OCI-LY7 (cell line): ENCODE results near the gene MROH7.

Experiments used
- CTCF ChIP-seq: fragments of 200-600 bp; sonication (generic); conservative IDR thresholded peaks from 2 replicates; pipeline ENCODE4 v1.5.1; 2014; ENCODE audit warnings: mild to moderate bottlenecking, antibody characterized with exemption, low read length, moderate library complexity, mixed read lengths
- EZH2phosphoT487 ChIP-seq: fragments of 200-600 bp; sonication (generic); IDR thresholded peaks from 2 replicates; pipeline ENCODE4 v1.6.1; 2018; ENCODE audit warnings: low read depth, borderline replicate concordance, mild to moderate bottlenecking, mixed run types, antibody characterized with exemption, low read length, moderate library complexity, mixed read lengths

DNA sequence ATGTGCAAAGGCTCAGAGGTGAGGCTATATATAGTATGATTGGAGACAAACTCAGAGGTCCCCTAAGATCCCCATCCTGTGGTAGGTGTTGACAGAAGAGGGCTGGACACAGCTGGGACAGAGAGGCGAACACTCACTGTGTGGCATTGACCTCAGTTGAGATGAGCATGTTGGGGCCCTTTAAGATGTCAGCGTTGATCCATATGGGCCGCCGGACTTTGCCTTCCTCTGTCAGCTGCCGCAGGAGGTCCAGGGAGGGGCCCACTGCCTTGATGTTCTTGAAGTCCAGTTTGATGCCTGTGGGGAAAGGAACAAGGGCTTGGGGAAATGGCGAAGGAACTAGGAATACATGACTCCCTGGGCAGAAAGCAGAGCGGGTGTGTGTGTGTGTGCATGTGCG, 27.0 kb upstream of the MROH7 start:
- TF ChIP-seq CTCF = no peak
- TF ChIP-seq EZH2phosphoT487 = no peak
